Caki2 (cell line): ENCODE measurements around the gene MEIS2. TPM values are rescaled to one million over a fixed set of nuclear protein-coding genes. Genes with fewer than 3 reads are reported as not detected.

Experiments used
- DNase-seq: peaks from one replicate; pipeline ENCODE4 v3.0.0-alpha.2; 2015; ENCODE audit warnings: low read depth
- in situ Hi-C: cut with HindIII; loops from 2 replicates; pipeline ENCODE4 v1.10.0; 2016; ENCODE audit warnings: low sequenced_read_pairs, low pct_unique_long_range_greater_than_20kb, mixed read lengths
- total RNA-seq: library from RNA; depleted of rRNA; stranded (reverse); fragments of >200 nt; shearing (Covaris generic); gene quantifications from 2 replicates; pipeline ENCODE4 v1.2.3, GENCODE V29; 2014; ENCODE audit warnings: low replicate concordance; rRNA removed

Gene MEIS2
- total RNA-seq: 22.0 and 36.9 TPM in 2 replicates

DNA sequence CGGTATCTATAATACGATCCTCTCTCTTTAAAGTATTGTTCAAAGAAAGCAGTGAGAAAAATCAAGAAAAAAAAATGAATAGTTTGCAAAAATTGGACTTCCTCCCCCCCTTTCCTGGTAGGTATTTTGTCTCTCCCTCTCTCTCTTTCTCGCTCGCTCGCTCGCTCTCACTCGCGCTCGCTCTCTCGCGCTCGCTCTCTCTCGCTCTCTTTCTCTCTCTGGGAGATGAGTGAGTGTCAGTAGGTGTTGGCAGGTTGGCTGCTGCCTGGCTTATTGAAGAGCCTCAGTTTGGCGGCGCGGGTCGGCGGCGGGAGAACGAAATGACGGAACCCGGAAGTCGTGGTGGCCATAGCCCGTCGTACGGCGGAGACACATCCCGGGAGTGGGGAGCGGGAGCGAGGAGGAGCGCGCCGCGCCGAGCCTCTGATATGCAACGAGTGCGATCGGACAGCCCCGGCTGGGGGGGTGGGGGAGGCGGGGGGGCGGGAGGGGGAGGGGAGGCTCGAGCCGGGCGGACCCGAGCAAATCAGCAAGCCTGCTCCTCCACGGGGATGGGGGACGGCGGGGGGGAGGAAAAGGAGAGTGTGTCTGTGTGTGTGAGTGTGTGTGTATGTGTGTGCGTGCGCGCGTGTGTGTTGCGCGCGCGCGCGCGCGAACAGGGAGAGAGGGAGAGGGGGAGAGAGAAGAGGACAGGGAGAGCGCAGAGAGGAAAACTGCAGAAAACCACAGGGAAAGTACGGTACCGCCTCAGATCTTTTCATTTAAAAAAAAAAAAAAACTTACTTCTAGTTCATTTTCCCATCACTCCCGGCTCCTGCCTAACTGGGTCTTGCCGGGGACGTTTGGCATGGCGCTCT lies at the start of gene MEIS2:
MEIS2 (minus strand) TSS at position 441 of the 857 bp plus-strand sequence. CDS start 1,083 bp downstream, outside the sequence.
- in situ Hi-C loops: no loop called here

DNA sequence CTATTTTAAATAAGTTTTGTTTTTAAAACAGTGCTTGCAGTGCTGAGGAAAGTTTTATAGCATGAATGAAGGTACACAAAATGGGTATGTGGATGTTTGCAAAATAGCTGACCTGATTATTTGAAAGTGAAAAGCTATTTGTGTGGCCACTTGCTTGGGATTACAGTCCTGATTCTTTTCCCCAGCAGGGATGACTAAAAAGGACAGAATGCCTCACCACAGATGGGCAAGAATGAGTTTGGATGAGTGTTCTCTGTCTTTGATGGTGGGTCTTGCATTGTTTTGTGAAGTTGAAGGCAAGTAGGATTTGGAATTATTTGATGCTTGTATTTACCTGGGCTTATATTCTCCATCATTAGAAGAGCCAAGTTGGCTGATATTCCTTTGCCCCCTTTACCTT lies 48.8 kb upstream of the MEIS2 start:
- in situ Hi-C loops: no loop called here
- no peak for DNase-seq

More for the DNA sequence above, at the start of gene MEIS2:
- peak; percentile 95 for DNase-seq

DNA sequence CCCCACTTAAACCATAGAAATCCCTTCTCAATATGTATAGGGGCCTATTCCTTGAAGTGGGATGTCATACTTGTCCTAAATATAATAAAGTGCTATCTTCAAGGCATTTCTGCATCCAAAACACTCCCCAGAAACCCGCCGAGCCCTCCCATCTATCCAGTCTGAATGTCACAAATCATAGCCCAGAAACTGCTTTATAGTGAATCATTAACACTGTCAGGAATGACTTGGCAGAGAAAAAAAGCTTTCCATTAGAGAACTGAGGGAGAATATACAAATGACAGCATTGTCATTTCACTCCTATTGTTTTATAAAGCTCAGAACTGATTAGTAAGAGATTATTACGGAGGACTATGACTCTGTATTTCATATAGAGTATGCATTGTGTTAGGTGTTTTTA lies 48.4 kb upstream of the MEIS2 start:
- peak; percentile 29 for DNase-seq
- in situ Hi-C loops: no loop called here

DNA sequence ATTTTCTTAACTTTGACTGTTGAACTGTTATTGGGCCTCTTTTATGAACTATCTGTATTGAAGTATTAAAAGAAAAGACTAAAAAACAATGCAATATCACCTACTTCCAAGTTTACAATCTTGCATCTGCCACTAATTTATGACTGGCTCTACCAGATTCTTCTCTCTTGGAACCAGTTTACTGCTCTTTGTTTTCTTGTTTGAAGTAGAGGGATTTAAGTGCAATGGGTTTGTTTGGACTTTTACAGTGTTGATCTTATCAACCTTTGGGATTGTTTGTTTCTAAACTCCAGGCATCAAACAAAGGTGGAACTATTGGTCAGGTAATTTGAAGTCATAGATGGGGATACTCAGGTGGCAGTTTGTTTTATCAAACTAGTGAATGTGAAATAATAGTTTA lies 43.0 kb upstream of the MEIS2 start:
- DNase-seq: no peak
- in situ Hi-C loops: no loop called here

DNA sequence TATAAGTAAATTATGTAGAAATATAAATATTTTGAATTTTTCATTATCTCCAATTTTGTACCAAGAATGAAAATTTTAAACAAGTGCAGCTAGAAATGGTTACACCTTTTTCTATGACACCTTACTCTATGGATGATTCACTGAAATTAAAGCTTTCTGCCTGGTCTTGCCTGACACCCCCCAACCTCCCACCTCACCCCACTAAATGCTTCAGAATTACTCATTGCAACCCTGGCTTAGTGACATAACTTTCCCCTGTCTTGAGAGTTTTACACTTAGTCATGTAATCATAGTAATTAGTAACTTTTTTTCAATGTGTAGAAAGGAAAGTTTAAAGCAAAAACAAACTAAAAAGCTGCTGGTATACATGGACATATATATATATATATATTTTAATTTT lies 42.0 kb upstream of the MEIS2 start:
- in situ Hi-C loops: no loop called here
- no peak for DNase-seq

DNA sequence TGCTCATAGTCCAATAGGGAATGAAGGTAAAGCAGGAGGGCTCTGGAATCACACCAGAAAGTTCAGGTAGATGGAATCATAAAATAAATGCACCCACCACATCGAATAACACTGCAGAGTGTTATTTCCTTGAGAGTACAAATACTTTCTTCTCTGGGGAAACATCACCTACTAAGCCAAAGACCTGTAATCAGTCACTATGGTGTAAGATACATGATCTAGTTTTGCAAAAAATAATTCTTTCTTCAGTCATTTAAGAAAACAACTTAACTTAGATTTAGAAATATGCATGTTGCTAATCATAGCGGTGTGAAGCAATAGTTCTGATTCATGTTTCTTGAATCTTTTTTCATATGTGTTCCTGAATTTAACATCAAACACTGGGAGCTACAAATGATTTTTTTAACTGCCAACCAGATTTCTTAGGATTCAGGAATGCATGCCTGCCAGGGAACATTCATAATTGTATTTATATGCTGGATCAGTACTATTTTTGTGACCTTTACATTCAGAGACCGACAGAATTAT lies 40.2 kb upstream of the MEIS2 start:
- DNase-seq: no peak
- in situ Hi-C loops: no loop called here

DNA sequence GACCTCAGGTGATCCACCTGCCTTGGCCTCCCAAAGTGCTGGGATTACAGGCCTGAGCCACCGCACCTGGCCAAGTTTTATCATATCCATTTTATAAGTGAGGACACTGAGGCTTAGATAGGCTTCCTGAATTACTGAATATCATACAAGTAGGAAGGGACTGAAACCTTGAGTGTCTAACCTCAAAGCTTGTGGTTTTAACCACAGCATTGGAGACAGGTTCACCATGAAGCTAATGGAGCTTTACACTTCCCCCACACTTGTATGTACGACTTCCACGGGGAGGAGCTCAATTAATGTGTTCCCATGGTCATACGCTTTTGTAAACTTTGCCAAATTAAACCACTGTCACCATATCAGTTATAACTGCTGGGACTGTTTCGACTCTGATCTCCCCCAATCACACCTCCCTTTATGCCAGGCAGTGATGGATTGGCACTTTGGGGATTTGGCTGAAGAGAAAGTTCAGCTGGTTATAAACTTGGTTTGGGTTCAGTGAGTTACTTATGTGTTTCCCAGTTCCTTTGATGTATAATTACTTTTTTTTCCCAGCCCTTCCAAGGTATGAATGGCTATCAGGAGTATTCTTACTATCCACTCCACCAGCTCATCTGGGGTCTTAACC lies 38.4 kb upstream of the MEIS2 start:
- no peak for DNase-seq
- in situ Hi-C loops: no loop called here

DNA sequence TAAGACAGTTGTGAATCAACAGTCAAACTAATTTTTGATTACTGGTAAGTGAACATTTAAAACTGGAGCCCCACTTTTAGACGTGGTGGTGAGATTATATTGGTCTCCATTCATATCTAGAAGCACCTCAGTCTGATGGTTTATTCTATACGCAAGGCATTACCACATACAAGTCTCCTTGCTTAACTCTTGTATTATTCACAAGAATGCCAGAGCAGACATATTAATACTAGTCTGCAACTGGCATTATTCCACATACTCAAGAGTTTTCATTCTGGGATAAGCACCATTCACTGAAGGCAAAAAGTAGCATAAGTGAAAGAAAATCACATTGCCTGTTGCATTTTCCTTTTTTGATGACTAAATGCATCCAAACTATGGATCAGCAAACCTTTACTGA lies 36.9 kb upstream of the MEIS2 start:
- DNase-seq: no peak
- in situ Hi-C loops: no loop called here

DNA sequence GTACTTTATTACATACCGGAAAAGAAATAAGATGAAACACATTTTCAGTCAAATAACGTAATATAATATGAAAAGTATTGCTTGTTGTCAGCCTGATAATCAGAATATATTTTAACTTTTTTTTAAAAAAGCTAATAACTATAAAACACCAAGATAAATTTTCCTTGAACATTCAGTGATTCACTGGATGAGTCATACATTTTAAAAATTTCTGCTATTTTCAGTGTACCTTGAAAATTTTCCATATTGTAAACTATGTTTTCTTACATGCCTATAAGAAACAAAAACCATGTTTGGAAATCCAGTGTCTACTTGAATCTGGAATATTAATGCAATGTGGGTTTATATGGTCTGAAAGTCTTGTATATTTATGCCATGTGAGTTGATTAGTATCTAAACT lies 36.3 kb upstream of the MEIS2 start:
- in situ Hi-C loops: no loop called here
- no peak for DNase-seq

DNA sequence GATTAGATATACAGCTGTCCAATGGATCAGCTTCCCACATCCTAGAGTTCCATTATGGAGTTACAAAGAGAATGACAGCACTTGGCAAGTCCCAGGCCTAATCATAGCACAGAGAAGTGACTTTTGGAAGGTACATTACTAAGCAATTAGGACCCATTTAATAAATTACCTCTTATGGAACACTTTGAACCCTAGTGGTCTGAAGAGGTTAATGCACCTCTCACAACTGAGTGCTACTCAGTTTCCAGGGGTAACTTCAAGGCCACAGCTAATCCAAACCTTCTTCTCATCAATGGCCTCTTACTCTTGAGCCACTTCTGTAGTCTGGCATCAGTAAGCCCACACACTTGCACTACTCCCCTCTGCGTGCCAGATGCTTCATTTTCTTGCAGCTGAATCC lies 34.9 kb upstream of the MEIS2 start:
- no peak for DNase-seq
- in situ Hi-C loops: no loop called here

DNA sequence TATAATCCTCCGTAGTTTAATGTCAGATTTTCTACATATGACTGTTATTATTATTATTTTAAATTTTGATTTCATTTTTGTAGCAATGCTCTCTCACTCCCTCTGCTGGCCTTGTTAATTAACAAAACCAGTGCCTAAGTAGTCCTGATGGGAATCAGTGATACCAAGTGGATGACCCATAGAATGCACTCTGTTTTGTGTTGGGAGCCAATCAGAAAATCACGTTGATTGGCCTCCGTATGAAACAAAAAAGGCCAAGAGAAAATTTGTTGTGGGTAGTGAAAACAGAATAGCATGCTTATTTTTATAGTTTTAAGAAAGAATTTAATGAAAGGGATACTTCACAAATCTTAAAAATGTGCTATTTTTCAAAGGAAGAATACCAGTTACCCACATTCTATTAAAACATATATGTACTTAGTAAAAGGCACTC lies 34.4 kb upstream of the MEIS2 start:
- DNase-seq: no peak
- in situ Hi-C loops: no loop called here

DNA sequence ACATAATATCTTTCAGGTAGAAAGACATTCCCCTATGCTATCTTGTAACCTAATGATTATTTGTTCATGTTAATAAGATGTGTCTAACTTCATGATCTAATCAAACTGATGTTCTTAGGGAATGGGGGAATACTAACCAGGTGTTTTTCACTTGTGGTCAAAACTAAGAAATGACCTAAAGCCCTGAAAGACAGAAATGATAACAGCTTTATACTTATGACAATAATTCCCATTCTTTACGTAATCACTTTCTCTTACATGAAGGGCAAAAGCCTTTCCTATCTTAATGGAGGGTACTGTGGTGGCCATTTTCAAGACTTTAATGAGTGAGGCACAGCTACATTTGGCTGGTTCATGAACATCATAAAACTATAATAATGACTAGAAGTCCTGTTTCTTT lies 33.9 kb upstream of the MEIS2 start:
- in situ Hi-C loops: no loop called here
- DNase-seq: no peak

DNA sequence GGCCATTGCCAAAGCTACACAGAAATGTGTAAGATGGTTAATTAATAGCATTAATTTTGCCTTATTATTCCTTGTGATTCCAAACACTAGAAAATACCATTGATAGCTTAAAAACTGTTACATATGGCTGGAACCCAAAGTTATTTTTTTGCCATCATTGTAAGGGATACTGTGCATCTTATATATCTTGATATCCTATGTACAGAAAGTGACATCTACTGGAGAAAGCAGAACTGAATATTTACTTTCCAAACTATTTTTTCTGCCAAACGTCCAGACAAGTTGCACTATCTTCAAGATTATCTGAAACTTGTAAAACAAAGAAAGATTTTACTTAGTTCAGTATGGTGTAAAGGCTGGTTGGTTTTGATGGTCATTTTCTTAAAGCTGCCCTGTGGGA lies 33.3 kb upstream of the MEIS2 start:
- peak; percentile 23 for DNase-seq
- in situ Hi-C loops: no loop called here

DNA sequence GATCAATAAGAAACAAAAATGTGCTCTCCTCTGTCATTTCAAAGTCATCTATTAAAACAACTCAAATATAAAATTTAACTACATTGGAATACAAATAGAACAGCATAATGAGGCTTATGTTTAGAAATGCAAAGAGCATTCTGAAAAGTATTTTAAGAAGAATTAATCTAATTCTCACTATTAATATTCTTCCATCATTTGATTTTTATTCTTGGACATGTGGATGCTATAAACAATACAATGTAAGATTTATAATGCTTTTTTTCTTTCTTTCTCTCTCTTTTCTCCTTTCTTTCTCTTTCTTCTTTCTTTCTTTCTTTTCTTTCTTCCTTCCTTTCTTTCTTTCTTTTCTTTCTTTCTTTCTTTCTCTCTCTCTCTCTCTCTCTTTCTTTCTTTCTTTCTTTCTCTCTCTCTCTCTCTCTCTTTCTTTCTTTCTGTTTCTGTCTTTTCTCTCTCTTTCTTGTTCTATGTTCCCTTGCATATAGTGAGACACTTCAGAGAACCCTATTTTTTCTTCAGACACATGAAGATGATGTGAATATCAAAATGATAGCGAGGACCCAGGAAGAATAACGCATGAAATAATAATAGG lies 32.6 kb upstream of the MEIS2 start:
- in situ Hi-C loops: no loop called here
- no peak for DNase-seq

DNA sequence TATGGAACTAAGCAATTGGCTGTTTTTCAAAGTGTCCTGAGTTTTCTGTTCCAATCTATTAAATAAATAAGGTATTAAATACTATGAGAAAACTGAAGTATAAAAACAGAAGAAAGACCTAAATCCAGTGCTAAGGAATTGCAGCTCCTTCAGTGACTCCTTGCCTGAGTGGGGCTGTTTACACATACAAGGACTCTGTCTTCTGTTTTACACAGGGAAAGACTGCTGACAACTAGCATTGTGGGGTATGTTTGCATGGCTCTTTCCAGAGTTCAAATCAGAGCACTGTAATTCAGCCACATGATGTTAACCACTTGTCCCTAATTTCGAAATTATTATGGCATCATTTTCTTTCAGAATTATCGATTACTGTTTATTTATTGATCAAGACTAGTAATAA lies 31.3 kb upstream of the MEIS2 start:
- in situ Hi-C loops: no loop called here
- DNase-seq: no peak

DNA sequence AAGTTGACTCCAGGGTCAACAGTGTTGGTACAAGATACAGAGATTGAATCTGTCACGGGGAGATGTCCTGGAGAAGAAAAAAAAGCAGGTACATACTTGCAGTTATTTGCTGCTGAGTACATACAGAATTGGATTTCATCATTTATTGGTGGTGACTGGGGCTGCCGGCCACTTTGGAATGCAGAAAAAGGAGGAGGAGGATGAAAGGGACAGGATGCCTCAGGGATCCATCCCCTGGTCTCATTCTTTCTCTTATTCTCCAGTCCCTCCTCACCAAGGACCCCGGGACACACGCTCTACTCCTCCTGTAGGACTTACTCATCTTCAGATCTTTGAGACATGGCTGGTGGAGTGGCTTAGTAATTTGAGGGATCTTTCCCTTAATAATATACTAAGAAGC lies 30.0 kb upstream of the MEIS2 start:
- in situ Hi-C loops: no loop called here

DNA sequence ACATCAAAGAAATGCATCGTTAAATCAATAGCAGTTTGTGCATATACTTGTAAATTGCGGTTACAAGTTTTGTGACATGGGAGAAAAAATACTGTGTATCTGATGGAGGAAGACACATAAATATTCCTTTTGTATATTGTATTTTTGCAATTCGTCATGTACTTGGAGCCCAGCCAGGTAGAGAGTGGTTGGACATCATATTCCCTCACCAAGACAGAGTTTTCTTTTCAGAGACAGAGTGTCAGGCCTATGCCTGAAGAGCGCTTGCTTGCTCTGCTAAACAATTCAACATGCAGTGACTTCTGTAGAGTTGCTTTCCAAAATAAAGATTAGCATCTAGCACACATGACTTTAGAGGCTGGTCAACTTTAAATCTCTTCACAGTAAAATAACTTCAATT lies 24.8 kb upstream of the MEIS2 start:
- no peak for DNase-seq
- in situ Hi-C loops: no loop called here

More for the DNA sequence above, 30.0 kb upstream of the MEIS2 start:
- no peak for DNase-seq

DNA sequence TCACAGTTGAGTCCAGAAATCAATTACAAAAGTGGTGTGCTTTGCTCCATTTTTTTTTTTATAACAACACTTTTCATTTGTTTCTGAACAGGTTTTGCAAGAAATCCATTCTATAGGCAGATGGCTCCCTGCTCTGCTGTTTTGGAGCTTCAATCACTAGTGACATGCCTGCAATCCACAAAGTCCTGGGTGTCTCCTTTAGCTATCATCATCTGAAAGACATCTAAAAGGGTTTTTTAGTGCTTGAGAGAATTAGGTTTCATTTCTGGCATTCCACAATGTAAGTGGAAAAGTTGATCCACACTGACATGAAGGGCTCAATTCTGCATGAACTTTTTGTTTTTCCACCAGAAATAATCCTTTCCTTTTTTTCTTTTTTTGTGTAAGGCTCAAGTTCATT lies 24.0 kb upstream of the MEIS2 start:
- no peak for DNase-seq
- in situ Hi-C loops: no loop called here

DNA sequence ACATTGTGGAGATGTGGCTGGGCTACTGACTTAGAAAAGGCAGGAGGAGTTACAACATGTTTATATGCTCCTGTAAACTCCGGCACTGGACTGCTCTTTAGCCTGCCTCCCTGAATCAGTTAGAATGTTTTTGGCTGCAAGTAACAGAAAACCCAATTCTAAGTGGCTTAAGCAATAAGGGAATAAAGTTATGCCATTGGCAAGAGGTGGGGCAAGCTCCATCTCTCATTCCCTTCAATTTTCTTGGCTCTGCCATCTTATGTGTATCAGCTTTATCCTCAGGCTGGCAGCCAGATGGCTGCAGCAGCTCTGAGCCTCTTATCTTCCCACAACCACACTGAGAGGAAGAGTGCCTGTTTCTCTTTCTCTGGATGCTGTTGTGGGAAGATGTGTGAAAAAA lies 22.4 kb upstream of the MEIS2 start:
- DNase-seq: no peak

More for the DNA sequence above, 22.4 kb upstream of the MEIS2 start:
- in situ Hi-C loops: no loop called here
